Activated B cell treated with CpG ODN at 0.5 μM for 24 hours (primary cell): ENCODE data around the gene LRP1-AS. TPM values are rescaled to one million over a fixed set of nuclear protein-coding genes. Genes with fewer than 3 reads are reported as not detected.

ENCODE experiments used
- ATAC-seq: fragments of 200-7000 bp; cut with Tn5 transposase; one replicate; pipeline ENCODE4 v1.10.0; 2021; ENCODE audit warnings: low read depth, mild to moderate bottlenecking, moderate library complexity
- CTCF ChIA-PET: fragments of 350-600 bp; sonication (Branson Sonifier 250); formaldehyde crosslinking; loops from one replicate; lab custom pipeline; 2021; ENCODE audit warnings: antibody characterized with exemption; lab: Charles Lee
- POLR2A ChIA-PET: fragments of 350-600 bp; sonication (Branson Sonifier 250); formaldehyde crosslinking; loops from one replicate; lab custom pipeline; 2021; ENCODE audit warnings: antibody characterized with exemption; lab: Charles Lee
- DNase-seq: peaks from one replicate; pipeline ENCODE4 v3.0.0; 2022
- H3K27ac Mint-ChIP-seq: one replicate; pipeline ENCODE4 v1.8.0; 2020; ENCODE audit warnings: mixed read lengths
- H3K27me3 Mint-ChIP-seq: one replicate; pipeline ENCODE4 v1.8.0; 2021; ENCODE audit warnings: mixed read lengths
- H3K36me3 Mint-ChIP-seq: one replicate; pipeline ENCODE4 v1.8.0; 2021; ENCODE audit warnings: low read depth, mixed read lengths
- H3K4me1 Mint-ChIP-seq: one replicate; pipeline ENCODE4 v1.8.0; 2021; ENCODE audit warnings: mixed read lengths
- H3K4me3 Mint-ChIP-seq: one replicate; pipeline ENCODE4 v1.8.0; 2020; ENCODE audit warnings: mild to moderate bottlenecking, mixed read lengths
- H3K9me3 Mint-ChIP-seq: one replicate; pipeline ENCODE4 v1.8.0; 2020; ENCODE audit warnings: mixed read lengths
- CTCF ChIP-seq: fragments of 200-600 bp; IDR thresholded peaks from one replicate; pipeline ENCODE4 v1.8.0; 2022; ENCODE audit warnings: antibody characterized with exemption, mild to moderate bottlenecking
- intact Hi-C: fragments of 100-400 bp; cut with micrococcal nuclease; formaldehyde crosslinking; loops from one replicate; pipeline ENCODE4 v1.15.1; 2024
- total RNA-seq: library from RNA; stranded (reverse); gene quantifications from 2 replicates; pipeline ENCODE4 v1.2.3, GENCODE V29; 2022

The LRP1-AS gene
- total RNA-seq, 1 donor from 2014 or later: not detected

GRCh38 chr12:57183939-57184725, 36.7 kb upstream of the LRP1-AS start:
- no peak for ATAC-seq
- ChIA-PET CTCF (interaction anchor here (1.2 to 2.2 kb wide), 10 partner anchors 51 to 227 kb away, joined by 3 to 26 read pairs (median 5); partner anchors contain the start of gene STAT6), POLR2A (no interaction called here)
- Mint-ChIP-seq H3K9me3 (no peaks in the 10 kb centered on the region), H3K27ac (no peak overlapping the region), H3K36me3 (no peaks in the 10 kb centered on the region), H3K4me3 (no peak overlapping the region), H3K4me1 (peaks cover 4% of the 10 kb centered on the region), H3K27me3 (no peaks in the 10 kb centered on the region)
- no peak for DNase-seq
- intact Hi-C loops: loop anchor here (1.0 to 2.0 kb wide), 7 partner anchors 55 to 671 kb away; no protein-coding TSS in a partner anchor
- no peak for TF ChIP-seq CTCF

GRCh38 chr12:57182918-57183575, 35.6 kb upstream of the LRP1-AS start:
- H3K4me1 Mint-ChIP-seq: peaks cover 4% of the 10 kb centered on the region
- ChIA-PET CTCF (interaction anchor here (0.6 to 2.9 kb wide), 16 partner anchors 50 to 562 kb away, joined by 3 to 26 read pairs (median 4); partner anchors contain the start of genes LRP1 and STAT6), POLR2A (interaction anchor here (0.8 to 1.9 kb wide), 5 partner anchors 55 to 71 kb away, joined by 3 to 11 read pairs (median 4); partner anchors contain the start of genes LRP1 and STAT6)
- H3K27ac Mint-ChIP-seq: peak overlapping the region; percentile 6
- ATAC-seq: peak; percentile 100
- DNase-seq: peak; percentile 74
- no peak for TF ChIP-seq CTCF
- peaks cover 2% of the 10 kb centered on the region for H3K27me3 Mint-ChIP-seq
- intact Hi-C loops: loop anchor here (1.0 to 2.0 kb wide), 7 partner anchors 56 to 670 kb away; no protein-coding TSS in a partner anchor
- no peak overlapping the region for H3K4me3 Mint-ChIP-seq
- no peaks in the 10 kb centered on the region for H3K9me3 Mint-ChIP-seq
- H3K36me3 Mint-ChIP-seq: no peaks in the 10 kb centered on the region

- ChIA-PET POLR2A (interaction anchor here (1.0 to 1.9 kb wide), 2 partner anchors 54 to 70 kb away, joined by 6 to 11 read pairs; partner anchors contain the start of gene STAT6), CTCF (interaction anchor here (1.4 to 2.9 kb wide), 5 partner anchors 57 to 412 kb away, joined by 3 to 20 read pairs (median 8); partner anchors contain the start of gene STAT6)
- intact Hi-C loops: loop anchor here (2.0 kb wide), 1 partner anchor 425 kb away; no protein-coding TSS in a partner anchor
- no peaks in the 10 kb centered on the region for H3K9me3 Mint-ChIP-seq
- no peak for ATAC-seq
- TF ChIP-seq CTCF: no peak
- no peak overlapping the region for H3K4me3 Mint-ChIP-seq
- no peak overlapping the region for H3K27ac Mint-ChIP-seq
- peaks cover 2% of the 10 kb centered on the region for H3K27me3 Mint-ChIP-seq
- H3K36me3 Mint-ChIP-seq: no peaks in the 10 kb centered on the region
- peaks cover 4% of the 10 kb centered on the region for H3K4me1 Mint-ChIP-seq
- DNase-seq: no peak
These were observed 34.2 kb upstream of the LRP1-AS start for GRCh38 chr12:57181561-57182155.

GRCh38 chr12:57181072-57181471, 33.7 kb upstream of the LRP1-AS start:
- Mint-ChIP-seq H3K36me3 (no peaks in the 10 kb centered on the region), H3K9me3 (no peaks in the 10 kb centered on the region), H3K27me3 (peaks cover 2% of the 10 kb centered on the region), H3K4me1 (peaks cover 4% of the 10 kb centered on the region), H3K27ac (no peak overlapping the region), H3K4me3 (no peak overlapping the region)
- no peak for DNase-seq
- ChIA-PET CTCF (interaction anchor here (1.4 to 2.9 kb wide), 4 partner anchors 57 to 411 kb away, joined by 3 to 20 read pairs (median 12); partner anchors contain the start of gene STAT6), POLR2A (interaction anchor here (0.5 to 1.1 kb wide), 3 partner anchors 33 to 69 kb away, joined by 3 to 6 read pairs (median 4); no protein-coding TSS in a partner anchor)
- intact Hi-C loops: no loop called here
- no peak for ATAC-seq
- no peak for TF ChIP-seq CTCF
